Activated CD8-positive, alpha-beta memory T cell treated with anti-CD3 and anti-CD28 coated beads for 36 hours (primary cell): ENCODE results near the gene GRM1. TPM values are rescaled to one million over a fixed set of nuclear protein-coding genes. Genes with fewer than 3 reads are reported as not detected.
"Not testable (repeated sequence)": the region's sequence is repeated elsewhere in the genome, so short reads cannot be mapped to it uniquely, and the experiment has no call there.

ENCODE experiments used
- CTCF ChIA-PET: fragments of 350-600 bp; sonication (Branson Sonifier 250); formaldehyde crosslinking; loops from one replicate; lab custom pipeline; 2021; ENCODE audit warnings: antibody characterized with exemption; lab: Charles Lee
- POLR2A ChIA-PET: fragments of 350-600 bp; sonication (Branson Sonifier 250); formaldehyde crosslinking; loops from one replicate; lab custom pipeline; 2021; ENCODE audit warnings: antibody characterized with exemption; lab: Charles Lee
- total RNA-seq, 2 experiments: library from RNA; stranded (reverse); gene quantifications; one replicate each; pipeline ENCODE4 v1.2.3, GENCODE V29; 2021

Gene GRM1
- total RNA-seq, 2 experiments from 2014 or later, result not detected

DNA sequence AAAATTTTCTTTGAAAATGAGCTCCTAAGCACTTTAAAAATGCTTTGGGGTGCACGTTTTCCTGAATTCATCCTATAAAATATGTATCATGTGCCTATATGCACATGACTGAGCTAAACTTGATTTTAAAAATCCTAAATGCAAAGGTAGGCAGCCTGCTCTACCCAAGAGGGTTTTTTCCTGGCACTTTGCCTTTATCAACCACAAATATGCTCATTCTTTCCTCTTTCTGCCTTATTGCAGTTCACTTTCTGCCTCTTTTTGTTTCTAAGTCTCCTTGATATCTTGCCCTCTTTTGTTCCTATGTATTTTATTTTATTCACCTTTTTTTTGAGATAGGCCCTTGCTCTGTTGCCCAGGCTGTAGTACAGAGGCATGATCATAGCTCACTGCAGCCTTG, 229.3 kb downstream of the GRM1 start:
- POLR2A ChIA-PET, result no interaction called here

GRCh38 chr6:146260886-146261285, 232.0 kb downstream of the GRM1 start:
- ChIA-PET POLR2A (no interaction called here), CTCF (no interaction called here)

More for the DNA sequence above, 229.3 kb downstream of the GRM1 start:
- CTCF ChIA-PET, result interaction anchor here (1.0 kb wide), 1 partner anchor 9 kb away, joined by 4 read pairs; no protein-coding TSS in a partner anchor

DNA sequence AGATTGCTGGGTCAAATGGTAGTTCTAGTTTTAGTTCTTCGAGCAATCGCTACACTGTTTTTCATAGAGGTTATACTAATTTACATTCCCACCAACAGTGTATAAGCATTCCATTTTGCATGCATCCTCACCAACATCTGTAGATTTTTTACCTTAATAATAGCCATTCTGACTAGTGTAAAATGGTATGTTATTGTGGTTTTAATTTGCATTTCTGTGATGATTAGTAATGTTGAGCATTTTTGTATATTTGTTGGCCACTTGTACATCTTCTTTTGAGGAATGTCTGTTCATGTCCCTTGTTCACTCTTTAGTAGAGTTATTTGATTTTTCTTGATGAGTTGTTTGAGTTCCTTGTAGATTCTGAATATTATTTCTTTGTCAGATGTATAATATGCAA, 236.2 kb downstream of the GRM1 start:
- ChIA-PET POLR2A (no interaction called here), CTCF (no interaction called here)

DNA sequence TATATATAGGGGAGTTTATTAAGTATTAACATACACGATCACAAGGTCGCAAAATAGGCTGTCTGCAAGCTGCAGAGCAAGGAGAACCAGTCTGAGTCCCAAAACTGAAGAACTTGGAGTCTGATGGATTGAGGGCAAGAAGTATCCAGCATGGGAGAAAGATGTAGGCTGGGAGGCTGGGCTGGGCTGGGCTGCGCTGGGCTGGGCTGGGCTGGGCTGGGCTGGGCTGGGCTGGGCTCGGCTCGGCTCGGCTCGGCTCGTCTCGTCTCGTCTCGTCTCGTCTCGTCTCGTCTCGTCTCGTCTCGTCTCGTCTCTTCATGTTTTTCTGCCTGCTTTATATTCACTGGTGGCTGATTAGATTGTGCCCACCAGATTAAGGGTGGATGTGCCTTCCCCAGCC, 238.6 kb downstream of the GRM1 start:
- ChIA-PET CTCF (no interaction called here), POLR2A (no interaction called here)

DNA sequence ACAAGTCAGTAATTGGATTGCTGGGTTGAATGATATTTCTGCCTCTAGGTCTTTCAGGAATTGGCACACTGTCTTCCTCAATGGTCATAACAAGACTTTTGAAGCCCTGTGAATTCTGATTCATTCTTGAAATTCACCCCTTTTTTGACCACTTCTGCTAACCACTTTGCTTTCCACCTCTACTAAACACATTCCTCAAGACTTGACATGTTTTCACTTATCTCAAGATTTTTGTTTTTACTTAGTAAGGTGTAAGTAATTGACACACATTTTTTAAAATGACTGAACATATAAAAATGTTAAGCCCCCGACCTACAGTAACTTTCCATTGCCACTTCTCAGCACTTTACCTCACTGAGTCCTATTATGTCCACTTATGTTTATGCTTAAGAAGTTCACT, 239.1 kb downstream of the GRM1 start:
- ChIA-PET POLR2A (no interaction called here), CTCF (no interaction called here)

GRCh38 chr6:146269482-146269881, 240.6 kb downstream of the GRM1 start:
- CTCF ChIA-PET, result no interaction called here

GRCh38 chr6:146271163-146271562, 242.3 kb downstream of the GRM1 start:
- POLR2A ChIA-PET, CTCF ChIA-PET: not testable (repeated sequence)

More at GRCh38 chr6:146269482-146269881, 240.6 kb downstream of the GRM1 start:
- POLR2A ChIA-PET, result no interaction called here

- ChIA-PET CTCF (no interaction called here), POLR2A (no interaction called here)
Observed at GRCh38 chr6:146273490-146273889, 244.6 kb downstream of the GRM1 start.

DNA sequence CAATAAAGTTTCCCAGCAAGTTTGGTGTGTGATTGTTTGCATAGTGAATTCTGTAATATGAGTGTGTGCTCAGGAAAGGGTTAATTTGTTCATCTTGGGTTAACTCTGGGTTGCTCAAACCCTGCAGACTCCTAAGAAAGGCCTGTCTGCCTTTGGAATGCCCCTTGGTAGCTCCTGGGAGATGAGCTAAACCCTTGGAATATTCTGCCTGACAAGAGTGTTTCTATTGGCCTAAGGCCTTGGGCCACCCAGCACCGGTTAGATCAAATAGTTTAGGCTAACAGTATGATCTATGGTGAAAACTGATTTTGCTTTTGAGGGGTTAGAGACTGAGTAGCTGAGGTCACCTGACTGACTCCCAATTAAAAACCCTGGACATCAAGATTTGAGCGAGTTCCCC, 248.3 kb downstream of the GRM1 start:
- CTCF ChIA-PET, result no interaction called here
- POLR2A ChIA-PET, result no interaction called here

DNA sequence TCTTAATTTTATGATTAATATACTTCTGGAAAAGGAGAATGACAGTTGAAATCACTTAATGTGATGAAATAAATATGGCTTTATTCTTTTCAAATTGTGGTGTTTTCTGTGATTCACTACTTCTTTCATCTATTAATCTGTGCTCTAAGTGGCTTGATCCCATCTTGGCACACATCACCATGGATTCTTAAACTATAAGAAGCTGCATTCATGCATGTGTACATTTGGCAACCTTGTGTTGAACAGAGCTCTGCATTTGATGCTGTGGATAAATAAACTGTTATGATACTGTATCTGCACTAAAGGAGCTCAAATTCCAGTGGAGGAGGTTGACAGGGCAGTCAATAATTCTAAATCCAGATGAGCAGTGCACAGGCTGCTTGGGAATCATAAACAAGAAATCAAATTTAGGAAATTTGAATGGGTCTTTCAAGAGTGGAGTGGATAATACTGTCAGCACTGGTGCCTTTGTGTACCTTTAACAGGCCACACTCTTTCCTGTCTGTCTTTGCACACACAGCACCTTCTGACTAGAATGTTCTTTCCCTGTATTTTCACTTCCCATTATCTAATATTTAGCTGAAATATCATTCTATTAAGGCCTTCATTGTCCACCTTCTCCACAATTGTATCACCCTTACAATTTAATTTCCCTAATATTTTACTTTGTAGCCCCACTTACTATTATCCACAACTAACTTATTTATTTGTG, 252.9 kb downstream of the GRM1 start:
- CTCF ChIA-PET, result no interaction called here
- POLR2A ChIA-PET, result no interaction called here

DNA sequence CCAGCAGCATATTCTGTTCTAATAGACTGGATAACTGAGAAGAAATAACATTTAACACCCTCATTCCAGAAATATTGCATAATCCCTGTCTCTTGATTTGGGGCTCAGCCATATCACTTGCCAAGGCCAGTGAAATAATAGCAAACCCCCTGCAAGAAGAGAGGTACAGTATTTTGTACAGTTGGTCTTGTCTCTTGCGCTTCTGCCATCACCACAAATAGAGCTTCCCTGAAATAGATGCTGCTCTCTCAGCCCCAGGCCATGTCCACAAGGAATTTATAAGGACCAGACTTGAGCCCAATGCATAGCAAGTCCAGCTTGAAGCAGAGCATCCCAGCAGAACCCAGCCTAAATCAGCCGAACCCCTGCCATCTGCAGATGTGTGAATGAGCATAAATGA, 254.0 kb downstream of the GRM1 start:
- ChIA-PET CTCF (no interaction called here), POLR2A (no interaction called here)

GRCh38 chr6:146284311-146284710, 255.4 kb downstream of the GRM1 start:
- POLR2A ChIA-PET, result no interaction called here

GRCh38 chr6:146286961-146287360, 258.1 kb downstream of the GRM1 start:
- POLR2A ChIA-PET, result no interaction called here
- CTCF ChIA-PET, result no interaction called here

More at GRCh38 chr6:146284311-146284710, 255.4 kb downstream of the GRM1 start:
- CTCF ChIA-PET, result no interaction called here

DNA sequence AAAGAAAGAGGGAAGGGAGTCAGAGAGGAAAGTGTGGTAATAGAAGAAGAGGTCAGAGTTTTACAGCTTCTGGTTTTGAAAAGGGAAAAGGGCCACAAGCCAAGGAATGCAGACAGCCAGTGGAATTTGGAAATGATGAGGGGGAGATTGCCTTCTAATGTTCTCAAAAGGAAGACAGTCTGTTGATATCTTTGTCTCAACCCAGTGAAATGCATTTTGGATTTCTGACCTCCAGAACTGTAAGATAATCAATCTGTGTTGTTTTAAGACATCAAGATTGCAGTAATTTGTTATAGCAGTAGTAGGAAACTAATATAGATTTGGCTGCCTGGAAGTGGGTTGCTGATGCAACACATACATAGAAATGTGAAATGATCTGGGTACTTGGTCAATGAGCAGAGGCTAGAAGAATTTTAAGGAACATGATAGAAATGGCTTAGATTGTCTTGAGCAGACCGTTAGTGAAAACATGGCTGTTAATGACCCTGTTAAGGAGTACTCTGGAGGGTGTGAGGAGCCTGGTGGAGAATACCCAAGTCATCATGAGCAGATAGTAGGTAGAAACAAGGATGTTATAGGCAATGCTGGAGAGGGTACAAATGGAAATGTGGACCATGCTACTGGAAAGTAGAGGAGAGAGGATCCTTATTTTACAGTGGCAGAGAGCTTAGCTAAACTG, 259.0 kb downstream of the GRM1 start:
- ChIA-PET POLR2A (no interaction called here), CTCF (no interaction called here)

- ChIA-PET POLR2A (no interaction called here), CTCF (no interaction called here)
Observed at GRCh38 chr6:146289816-146290588, 261.1 kb downstream of the GRM1 start.

GRCh38 chr6:146290589-146290901, 261.7 kb downstream of the GRM1 start:
- POLR2A ChIA-PET, result no interaction called here
- CTCF ChIA-PET, result no interaction called here

- ChIA-PET POLR2A (no interaction called here), CTCF (no interaction called here)
Observed at GRCh38 chr6:146292506-146292905, 263.6 kb downstream of the GRM1 start.

- ChIA-PET CTCF (no interaction called here), POLR2A (no interaction called here)
Observed at GRCh38 chr6:146295695-146296094, 266.8 kb downstream of the GRM1 start.

DNA sequence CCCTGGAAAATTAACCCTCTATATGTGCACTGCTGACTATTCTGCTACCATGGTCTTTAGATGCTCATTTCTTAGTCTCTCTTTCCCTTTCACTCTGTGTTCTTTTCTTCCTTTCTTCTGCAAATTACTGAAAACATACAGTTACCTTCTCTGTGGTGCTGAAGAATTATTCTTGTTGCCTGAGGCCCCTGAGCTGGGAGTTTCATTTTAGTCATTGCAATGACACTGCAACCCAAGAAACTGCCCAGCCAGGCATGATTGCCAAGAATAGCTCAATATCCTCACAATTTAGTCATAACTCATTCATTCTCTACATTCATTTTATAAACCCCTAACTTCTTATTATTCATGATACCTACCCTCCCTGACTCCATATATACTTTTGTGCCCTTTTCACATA, 269.0 kb downstream of the GRM1 start:
- ChIA-PET CTCF (no interaction called here), POLR2A (no interaction called here)

GRCh38 chr6:146300521-146300920, 271.7 kb downstream of the GRM1 start:
- CTCF ChIA-PET, result no interaction called here

GRCh38 chr6:146301764-146302163, 272.9 kb downstream of the GRM1 start:
- POLR2A ChIA-PET, result no interaction called here
- CTCF ChIA-PET, result no interaction called here

More at GRCh38 chr6:146300521-146300920, 271.7 kb downstream of the GRM1 start:
- POLR2A ChIA-PET, result no interaction called here
